Measurements from ENCODE around the gene RPL36.

RPL36 gene

GRCh38 chr19:5671600-5671999 lies 18.5 kb upstream of the RPL36 start:
- no peaks in the 10 kb centered on the region for H3K79me2 ChIP-seq (ENCODE audit: low read length)
- H3K4me2 ChIP-seq (ENCODE audit: low read depth, low read length), result no peak overlapping the region
- H3K9me2 ChIP-seq (replicated peaks; ENCODE audit: insufficient read depth, low read length), result no peaks in the 10 kb centered on the region
- H3K4me3 ChIP-seq (ENCODE audit: low read length), result no peak overlapping the region
- H4K20me1 ChIP-seq (ENCODE audit: insufficient read depth, low read length), result no peaks in the 10 kb centered on the region
- H3F3A ChIP-seq (ENCODE audit: insufficient read depth, low read length), result peaks cover 3% of the 10 kb centered on the region; the same call in 1 of the 2 replicates
- TF ChIP-seq EZH2phosphoT487 (IDR thresholded peaks at IDR 0.05; ENCODE audit: low read length) (no peak), CTCF (IDR thresholded peaks at IDR 0.05; ENCODE audit: low read length) (no peak), EZH2 (optimal IDR thresholded peaks at IDR 0.05; ENCODE audit: low read depth, low read length) (no peak)
- H3K27me3 ChIP-seq (replicated peaks; ENCODE audit: insufficient read depth, low read length), result no peaks in the 10 kb centered on the region
- H3K9ac ChIP-seq (ENCODE audit: low read length), result no peak overlapping the region
- no peaks in the 10 kb centered on the region for H3K9me3 ChIP-seq (replicated peaks; ENCODE audit: insufficient read depth, low read length)
- no peak overlapping the region for H3K27ac ChIP-seq (ENCODE audit: low read length)
- H3K36me3 ChIP-seq (replicated peaks; ENCODE audit: insufficient read depth, low read length), result peaks cover 12% of the 10 kb centered on the region; the same call in 1 of the 2 replicates
- no peak overlapping the region for H2AFZ ChIP-seq (ENCODE audit: low read length)
- H3K4me1 ChIP-seq (ENCODE audit: low read length), result no peaks in the 10 kb centered on the region
- no peak for DNase-seq

- Histone ChIP-seq H3K27me3 (replicated peaks; ENCODE audit: insufficient read depth, low read length) (no peaks in the 10 kb centered on the region), H3K27ac (ENCODE audit: low read length) (no peak overlapping the region), H3K9me2 (replicated peaks; ENCODE audit: insufficient read depth, low read length) (no peaks in the 10 kb centered on the region), H3K79me2 (ENCODE audit: low read length) (no peaks in the 10 kb centered on the region), H3K4me1 (ENCODE audit: low read length) (no peaks in the 10 kb centered on the region), H3K9me3 (replicated peaks; ENCODE audit: insufficient read depth, low read length) (no peaks in the 10 kb centered on the region), H3K9ac (ENCODE audit: low read length) (no peak overlapping the region), H3K36me3 (replicated peaks; ENCODE audit: insufficient read depth, low read length) (peaks cover 8% of the 10 kb centered on the region; the same call in 1 of the 2 replicates), H3F3A (ENCODE audit: insufficient read depth, low read length) (peaks cover 3% of the 10 kb centered on the region; the same call in 1 of the 2 replicates), H2AFZ (ENCODE audit: low read length) (no peak overlapping the region), H4K20me1 (ENCODE audit: insufficient read depth, low read length) (no peaks in the 10 kb centered on the region), H3K4me2 (ENCODE audit: low read depth, low read length) (no peak overlapping the region), H3K4me3 (ENCODE audit: low read length) (no peak overlapping the region)
- DNase-seq, result no peak
- no peak for TF ChIP-seq EZH2phosphoT487 (IDR thresholded peaks at IDR 0.05; ENCODE audit: low read length)
- no peak for TF ChIP-seq CTCF (IDR thresholded peaks at IDR 0.05; ENCODE audit: low read length)
- TF ChIP-seq EZH2 (optimal IDR thresholded peaks at IDR 0.05; ENCODE audit: low read depth, low read length), result no peak
Observed at GRCh38 chr19:5672708-5673459, 17.2 kb upstream of the RPL36 start.

- Histone ChIP-seq H4K20me1 (ENCODE audit: insufficient read depth, low read length) (no peaks in the 10 kb centered on the region), H3K4me2 (ENCODE audit: low read depth, low read length) (no peak overlapping the region), H3K9me2 (replicated peaks; ENCODE audit: insufficient read depth, low read length) (no peaks in the 10 kb centered on the region), H3K9ac (ENCODE audit: low read length) (no peak overlapping the region), H3K4me1 (ENCODE audit: low read length) (no peaks in the 10 kb centered on the region), H3K27ac (ENCODE audit: low read length) (no peak overlapping the region), H3K27me3 (replicated peaks; ENCODE audit: insufficient read depth, low read length) (no peaks in the 10 kb centered on the region), H3F3A (ENCODE audit: insufficient read depth, low read length) (peaks cover 3% of the 10 kb centered on the region; the same call in 1 of the 2 replicates), H3K4me3 (ENCODE audit: low read length) (no peak overlapping the region), H3K36me3 (replicated peaks; ENCODE audit: insufficient read depth, low read length) (0 out of 2 replicates have a peak, but pooled peaks cover 4% of the 10 kb centered on the region), H3K79me2 (ENCODE audit: low read length) (no peaks in the 10 kb centered on the region), H2AFZ (ENCODE audit: low read length) (no peak overlapping the region), H3K9me3 (replicated peaks; ENCODE audit: insufficient read depth, low read length) (no peaks in the 10 kb centered on the region)
- TF ChIP-seq EZH2 (optimal IDR thresholded peaks at IDR 0.05; ENCODE audit: low read depth, low read length), result no peak
- TF ChIP-seq CTCF (IDR thresholded peaks at IDR 0.05; ENCODE audit: low read length), result no peak
- TF ChIP-seq EZH2phosphoT487 (IDR thresholded peaks at IDR 0.05; ENCODE audit: low read length), result no peak
- DNase-seq, result no peak
Observed at GRCh38 chr19:5673752-5674151, 16.3 kb upstream of the RPL36 start.
